Forelimb muscle (tissue), 1 donor: ENCODE measurements around the gene USP44. TPM values are rescaled to one million over a fixed set of nuclear protein-coding genes. Genes with fewer than 3 reads are reported as not detected.
A peak's percentile ranks its signal among the peaks of the same experiment; 100 is the strongest.
"Not testable (repeated sequence)": the region's sequence is repeated elsewhere in the genome, so short reads cannot be mapped to it uniquely, and the experiment has no call there.

Experiments
- DNase-seq: peaks from one replicate; pipeline ENCODE4 v3.0.0-alpha.2; 2013; ENCODE audit warnings: low read depth
- polyA plus RNA-seq: library from polyadenylated mRNA; unstranded; fragments of 120-200 nt; gene quantifications from one replicate; pipeline ENCODE4 v1.2.1, GENCODE V29; 2013; ENCODE audit not compliant: insufficient read length

Gene USP44
- polyA plus RNA-seq, 1 donor = 1.00 TPM

DNA sequence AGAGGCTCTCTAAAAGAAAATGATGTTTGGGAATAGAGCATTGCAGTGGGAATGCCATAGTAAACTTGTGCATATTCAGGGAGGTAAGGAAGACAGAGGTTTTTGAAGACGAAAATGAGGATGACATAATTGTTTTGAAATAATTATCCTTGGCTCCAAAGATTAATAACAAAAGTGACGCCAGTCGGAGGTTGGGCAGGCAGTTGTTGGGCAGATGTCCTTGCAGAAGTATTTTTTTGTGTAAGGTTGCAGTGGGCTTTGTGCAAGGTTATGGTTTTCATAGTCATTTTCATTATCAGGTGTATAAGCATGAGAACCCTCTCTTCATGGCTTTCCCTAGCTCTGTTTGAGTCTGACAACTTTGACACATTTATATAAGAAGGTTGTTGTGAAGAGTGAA is 42.0 kb downstream of the USP44 start:
- no peak for DNase-seq

DNA sequence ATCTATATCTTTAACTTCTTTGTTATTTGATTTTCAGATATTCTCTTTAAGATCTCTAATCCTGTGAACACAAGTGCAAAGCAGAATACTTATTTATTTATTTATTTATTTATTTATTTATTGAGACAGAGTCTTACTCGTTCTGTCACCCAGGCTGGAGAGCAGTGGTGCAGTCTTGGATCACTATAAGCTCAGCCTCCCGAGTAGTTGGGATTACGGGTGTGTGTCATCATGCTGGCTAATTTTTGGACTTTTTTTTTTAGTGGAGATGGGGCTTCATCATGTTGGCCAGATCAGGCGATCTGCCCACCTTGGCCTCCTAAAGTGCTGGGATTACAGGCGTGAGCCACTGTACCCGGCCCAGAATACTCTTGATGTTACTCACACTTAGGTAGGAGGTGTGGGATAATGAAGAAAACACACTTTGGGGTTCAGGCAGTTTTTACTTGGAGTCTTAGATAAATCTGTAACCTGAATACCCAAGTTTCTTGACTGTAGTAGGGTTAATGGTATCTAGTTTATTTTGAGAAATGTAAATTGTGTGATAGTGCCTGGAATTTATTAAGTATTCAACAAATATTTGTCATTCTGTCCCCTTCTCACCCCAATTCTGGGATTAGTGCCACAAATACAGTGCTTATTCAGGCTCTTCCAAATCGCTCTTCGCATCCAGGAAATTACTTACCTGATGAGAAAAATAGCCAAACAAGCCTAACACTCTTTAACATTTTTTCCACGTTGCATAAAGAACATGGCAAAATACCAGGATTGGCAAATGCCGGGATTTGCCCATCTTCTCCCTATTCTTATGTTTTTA is 44.4 kb downstream of the USP44 start:
- no peak for DNase-seq

DNA sequence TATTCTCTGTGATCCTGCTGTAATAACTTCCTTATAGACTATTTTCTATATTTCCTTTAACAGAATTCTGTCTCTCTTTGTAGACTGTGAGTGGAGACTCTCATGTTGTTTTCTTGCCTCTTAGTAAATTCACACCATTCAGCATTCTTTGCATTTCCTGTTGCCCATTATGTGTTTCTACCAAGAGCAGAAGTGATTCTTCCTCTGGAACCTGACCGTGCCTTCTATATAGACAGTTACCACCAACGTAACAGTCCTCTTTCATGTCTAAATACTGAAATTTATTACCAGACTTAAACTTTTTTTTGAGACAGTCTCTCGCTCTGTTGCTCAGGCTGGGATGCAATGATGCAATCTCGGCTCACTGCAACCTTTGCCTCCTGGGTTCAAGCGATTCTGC is 46.2 kb downstream of the USP44 start:
- no peak for DNase-seq

DNA sequence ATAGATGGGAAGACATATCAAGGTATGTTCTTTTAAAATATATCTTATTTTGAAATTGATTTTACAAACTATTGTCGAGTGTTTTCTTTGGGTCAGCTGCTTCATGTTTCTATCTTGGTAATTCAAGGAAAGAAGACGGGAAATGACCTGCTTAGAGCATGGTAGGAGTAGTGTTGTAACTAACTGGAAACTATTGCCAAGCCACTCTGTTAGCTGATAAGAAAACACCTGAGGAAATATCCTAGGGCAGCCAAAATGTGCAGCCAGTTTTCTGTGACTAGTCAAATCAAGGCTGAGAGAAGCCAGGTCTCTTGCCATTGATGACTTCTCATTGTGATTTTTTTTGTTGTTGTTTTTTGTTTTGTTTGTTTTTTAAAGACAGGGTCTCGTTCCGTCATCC is 47.1 kb downstream of the USP44 start:
- DNase-seq = no peak

DNA sequence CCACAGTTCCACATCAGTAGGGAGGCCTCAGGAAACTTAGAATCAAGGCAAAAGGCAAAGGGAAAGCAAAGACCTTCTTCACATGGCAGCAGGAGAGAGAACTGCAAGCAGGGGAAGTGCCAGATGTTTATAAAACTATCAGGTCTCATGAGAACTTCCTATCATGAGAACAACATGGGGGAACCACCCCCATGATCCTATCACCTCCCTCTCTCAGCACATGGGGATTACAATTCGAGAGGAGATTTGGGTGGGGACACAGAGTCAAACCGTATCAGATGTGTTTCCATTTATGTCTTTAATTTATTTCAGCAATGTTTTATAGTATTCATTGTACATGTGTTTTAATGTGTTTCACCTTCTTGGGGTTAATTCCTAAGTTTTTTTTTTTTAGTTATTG is 51.5 kb downstream of the USP44 start:
- DNase-seq = no peak

DNA sequence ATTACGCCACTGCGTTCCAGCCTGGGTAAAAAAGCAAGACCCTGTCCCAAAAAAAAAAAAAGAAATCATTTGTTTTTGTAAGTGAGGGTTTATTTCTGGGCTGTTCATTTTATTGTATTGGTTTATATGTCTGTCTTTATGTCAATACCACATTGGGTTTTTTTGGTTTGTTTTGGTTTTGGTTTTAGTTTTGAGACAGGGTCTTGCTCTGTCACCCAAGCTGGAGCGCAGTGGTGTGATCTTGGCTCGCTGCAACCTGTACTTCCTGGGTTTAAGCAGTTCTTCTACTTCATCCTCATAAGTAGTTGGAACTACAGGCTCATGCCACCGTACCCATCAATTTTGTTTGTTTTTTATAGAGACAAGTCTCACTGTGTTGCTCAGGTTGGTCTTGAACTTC is 52.3 kb downstream of the USP44 start:
- DNase-seq = no peak

DNA sequence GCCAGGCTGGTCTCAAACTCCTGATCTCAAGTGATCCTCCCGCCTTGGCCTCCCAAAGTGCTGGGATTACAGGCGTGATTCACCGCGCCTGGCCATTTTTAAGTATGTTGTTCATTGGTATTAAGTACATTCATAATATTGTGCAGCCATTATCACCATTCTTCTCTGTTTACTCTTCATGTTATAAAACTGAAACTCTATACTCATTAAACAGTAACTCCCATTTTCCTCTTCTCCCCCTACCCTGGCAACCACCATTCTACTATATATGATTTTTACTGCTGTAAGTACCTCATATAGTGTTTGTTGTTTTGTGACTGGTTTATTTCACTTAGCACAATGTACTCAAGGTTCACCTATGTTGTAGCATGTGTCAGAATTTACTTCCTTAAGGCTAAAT is 54.2 kb downstream of the USP44 start:
- no peak for DNase-seq

DNA sequence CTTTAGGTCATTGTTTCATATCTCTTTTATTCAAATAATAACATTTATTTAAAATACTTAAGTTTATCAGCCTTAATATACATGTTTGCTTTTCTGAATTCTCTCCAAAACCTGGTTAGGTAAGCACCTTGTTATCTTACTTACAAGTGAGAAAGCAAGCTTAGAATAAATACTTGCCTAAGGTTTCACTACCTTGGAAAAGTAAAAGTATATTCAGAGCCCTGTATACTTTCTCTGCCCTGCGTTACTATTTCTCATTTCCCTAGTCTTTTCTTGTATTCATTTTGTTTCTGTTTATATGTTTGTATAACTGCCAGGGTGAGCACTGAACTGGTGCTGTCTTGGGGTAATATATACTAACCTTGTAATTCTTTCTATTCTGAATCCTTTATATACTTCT is 55.8 kb downstream of the USP44 start:
- DNase-seq = no peak

DNA sequence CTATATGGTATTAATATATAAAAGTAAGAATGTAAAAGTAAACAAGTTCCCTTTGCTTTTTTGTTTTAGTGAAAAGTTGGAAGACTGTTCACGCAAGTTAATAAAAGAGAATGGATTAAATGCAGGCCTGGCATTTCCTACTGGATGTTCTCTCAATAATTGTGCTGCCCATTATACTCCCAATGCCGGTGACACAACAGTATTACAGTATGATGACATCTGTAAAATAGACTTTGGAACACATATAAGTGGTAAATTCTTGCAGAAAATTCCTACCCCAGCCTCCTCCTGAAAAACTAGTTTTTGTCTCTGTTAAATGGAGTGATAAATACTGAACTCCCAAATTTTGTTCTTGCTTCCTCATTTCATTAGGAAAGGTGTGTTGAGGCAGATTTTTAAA is 56.4 kb downstream of the USP44 start:
- DNase-seq = no peak

DNA sequence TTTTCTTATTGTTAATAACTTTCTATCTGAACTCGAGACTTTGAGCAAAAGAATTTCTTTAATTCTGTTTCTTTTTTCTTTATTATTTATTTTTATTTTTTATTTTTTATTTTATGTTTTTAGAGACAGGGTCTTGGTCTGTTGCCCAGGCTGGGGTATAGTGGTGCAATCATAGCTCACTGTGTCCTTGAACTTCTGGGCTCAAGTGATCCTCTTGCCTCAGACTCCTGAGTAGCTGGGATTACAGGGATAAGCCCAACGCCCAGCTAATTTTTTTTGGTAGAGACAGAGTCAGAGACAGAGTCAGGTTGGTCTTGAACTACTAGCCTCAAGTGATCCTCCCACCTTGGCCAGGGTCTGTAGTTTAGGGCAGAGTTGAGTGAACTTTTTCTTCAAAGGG is 58.8 kb downstream of the USP44 start:
- DNase-seq = no peak

DNA sequence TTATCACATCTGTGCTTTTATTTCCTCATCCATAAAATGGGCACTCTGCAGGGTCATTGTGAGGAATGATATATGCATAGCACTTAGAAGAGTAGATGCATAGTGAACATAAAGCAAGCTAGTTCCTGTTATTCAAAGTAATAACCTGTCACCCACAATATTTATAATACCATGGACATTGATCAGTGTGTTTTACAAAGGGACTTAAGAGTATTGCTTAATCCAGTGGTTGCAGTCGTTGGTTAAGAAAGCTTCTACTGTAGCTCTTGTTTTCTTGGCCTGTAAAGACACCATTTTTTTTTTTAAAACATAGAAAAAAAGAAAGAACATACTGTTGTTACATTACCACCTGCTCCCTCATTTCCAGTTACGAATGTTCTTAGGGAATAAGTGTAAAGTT is 64.3 kb downstream of the USP44 start:
- DNase-seq = no peak

DNA sequence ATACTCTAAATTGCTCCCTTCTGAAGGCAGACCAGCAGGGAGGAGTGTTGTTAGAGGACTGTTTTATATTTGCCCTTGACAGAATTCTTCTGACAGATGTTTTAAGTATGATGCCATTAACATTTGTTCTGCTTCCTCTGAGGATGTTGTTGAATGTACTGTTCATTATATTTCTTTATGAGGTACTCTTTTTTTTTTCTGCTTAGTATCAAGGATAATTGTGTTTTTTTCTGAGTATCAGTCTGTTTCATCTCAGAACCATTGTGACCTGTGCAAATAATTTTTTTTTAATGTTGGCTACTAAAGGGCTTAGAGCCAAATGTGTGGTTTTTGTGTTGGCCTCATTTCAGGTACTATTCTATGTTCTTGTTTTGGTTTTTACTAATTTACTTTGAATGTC is 66.8 kb downstream of the USP44 start:
- DNase-seq = no peak

DNA sequence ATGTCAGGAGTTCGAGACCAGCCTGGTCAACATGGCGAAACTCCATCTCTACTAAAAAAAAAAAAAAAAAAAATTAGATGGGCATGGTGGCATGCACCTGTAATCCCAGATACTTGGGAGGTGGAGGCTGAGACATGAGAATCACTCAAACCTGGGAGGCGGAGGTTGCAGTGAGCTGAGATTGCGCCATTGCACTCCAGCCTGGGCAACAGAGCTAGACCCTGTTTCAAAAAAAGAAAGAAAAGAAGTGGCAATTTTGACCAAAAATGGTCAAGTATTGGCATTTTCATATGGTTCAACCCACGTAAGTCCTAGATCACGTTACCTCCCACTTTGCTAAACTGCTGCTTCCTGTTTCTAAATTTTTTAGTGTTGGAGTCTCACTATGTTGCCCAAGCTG is 68.7 kb downstream of the USP44 start:
- not testable (repeated sequence) for DNase-seq

DNA sequence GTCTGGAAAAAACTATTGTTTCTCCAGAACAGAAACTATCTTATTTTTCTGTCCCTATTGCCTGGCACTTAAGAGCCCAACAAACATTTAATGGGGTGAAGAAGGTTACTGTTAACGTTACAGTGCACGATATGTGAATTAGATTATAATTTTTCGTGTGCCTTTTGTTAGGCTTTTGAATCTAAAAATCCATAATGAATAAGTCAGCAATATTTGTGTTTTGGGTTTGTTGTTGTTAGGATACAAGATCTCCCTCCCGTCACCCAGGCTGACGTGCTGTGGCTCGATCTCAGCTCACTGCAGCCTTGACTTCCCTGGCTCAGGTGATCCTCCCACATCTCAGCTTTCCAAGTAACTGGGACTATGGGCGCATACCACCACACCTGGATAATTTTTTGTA is 69.4 kb downstream of the USP44 start:
- no peak for DNase-seq

DNA sequence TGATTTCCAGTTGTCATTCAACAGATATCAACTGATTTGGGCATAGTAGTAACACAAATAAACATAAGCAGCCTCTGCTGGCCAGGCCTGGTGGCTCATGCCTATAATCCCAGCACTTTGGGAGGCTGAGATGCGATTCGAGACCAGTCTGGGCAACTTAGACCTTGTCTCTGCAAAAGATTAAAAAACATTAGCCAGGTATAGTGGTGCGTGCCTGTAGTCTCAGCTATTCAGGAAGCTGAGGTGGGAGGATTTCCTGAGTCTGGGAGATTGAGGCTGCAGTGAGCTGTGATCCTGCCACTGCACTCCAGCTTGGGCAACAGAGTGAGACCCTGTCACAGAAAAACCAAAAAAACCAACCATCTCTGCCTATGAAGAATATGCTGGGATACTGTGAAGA is 70.2 kb downstream of the USP44 start:
- DNase-seq = no peak

DNA sequence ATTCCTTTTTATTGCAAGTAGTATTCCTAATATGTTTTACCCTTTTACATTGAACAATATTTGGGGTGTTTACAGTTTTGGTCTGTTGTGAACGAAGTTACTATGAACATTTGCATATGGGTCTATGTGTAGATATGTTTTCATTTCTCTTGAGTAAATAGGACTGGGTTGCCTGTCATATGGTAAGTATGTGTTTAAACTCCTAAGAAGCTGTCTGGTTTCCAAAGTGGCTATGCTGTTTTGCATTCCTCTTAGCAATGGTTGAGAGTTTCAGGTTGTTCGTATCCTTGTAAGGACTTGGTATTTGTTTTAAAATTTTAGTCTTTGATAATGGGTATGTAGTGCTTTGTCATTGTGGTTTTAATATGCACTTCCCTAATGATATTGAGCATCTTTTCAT is 71.0 kb downstream of the USP44 start:
- no peak for DNase-seq

DNA sequence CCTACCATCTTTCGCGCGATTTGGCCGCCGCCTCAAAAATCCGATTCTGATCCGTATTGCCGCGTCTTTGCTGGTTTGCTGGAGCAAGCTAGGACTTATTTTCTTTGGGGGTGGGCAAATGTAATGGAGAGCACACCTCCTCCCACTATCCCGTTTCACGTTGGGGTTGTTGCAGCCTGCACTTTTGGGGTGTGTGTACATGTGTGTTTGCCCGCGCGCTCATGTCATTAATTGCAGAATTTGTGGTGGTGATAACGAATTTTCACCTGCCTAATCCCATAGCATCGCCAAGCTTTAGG is 76.7 kb downstream of the USP44 start:
- DNase-seq = no peak

DNA sequence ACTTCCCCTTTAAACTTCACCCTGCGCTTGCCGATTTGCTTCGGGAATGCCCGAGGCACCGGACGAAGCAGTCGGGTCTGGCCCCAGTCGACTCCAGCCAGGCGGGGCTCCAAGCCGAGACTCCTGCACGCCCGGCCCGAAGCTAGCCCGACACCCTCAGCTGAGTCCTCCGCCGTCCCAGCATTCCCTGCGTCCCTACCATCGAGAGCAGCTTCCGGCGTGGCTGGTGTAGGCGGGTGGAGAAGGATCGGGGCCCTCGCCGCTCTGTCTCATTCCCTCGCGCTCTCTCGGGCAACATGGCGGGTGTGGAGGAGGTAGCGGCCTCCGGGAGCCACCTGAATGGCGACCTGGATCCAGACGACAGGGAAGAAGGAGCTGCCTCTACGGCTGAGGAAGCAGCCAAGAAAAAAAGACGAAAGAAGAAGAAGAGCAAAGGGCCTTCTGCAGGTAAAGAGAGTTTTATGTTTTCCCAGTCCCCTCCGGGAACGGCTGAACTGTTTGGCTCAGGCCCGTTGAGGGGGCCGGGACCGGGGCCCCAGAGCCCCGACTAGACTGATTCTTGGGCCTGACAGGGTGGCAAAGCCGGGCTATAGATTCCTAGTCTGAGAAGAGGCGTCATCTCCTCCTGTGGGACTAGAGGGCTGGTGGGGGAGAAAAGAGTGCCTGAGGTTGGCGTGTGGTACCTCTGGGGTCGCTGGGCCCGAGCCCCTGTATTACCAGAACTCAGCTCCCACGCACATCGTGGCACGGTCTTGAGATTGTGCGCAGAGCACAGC is 77.2 kb downstream of the USP44 start, which contains the start of gene METAP2:
TSS of gene METAP2 (plus strand) at position 269 of the 776 bp plus-strand sequence. CDS start at position 297, 28 bp downstream.
- DNase-seq = peak; percentile 86

DNA sequence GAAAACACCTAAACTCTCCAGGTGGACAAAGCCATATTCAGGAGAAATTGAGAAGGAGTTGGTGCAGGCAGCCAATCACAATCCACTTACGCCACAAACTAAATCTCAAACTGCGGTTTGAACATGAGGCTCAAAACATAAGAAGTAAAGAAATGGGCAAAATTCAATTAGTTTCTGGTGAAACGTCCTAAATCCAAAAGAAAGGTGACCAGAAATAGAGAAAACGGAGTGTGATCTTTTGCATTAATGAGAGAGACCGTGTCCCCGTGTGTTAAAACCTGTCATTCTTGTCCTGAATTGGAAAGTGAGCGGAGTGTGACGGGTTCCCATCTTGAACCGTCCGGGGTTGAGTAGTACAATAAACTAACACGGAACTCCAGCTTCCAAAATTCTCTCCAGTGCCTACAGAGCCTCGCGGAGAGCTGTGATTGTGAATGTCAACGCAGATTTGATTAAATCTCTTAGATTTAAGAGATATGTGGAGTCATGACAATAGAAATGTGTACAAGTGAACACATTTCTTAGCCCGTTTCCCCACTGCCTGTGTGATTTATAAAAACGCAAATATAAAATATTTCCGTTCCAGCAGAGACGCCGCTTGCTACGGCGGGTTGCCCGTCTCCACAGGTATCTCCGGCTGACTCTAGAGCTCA is 77.9 kb downstream of the USP44 start:
- peak; percentile 35 for DNase-seq

DNA sequence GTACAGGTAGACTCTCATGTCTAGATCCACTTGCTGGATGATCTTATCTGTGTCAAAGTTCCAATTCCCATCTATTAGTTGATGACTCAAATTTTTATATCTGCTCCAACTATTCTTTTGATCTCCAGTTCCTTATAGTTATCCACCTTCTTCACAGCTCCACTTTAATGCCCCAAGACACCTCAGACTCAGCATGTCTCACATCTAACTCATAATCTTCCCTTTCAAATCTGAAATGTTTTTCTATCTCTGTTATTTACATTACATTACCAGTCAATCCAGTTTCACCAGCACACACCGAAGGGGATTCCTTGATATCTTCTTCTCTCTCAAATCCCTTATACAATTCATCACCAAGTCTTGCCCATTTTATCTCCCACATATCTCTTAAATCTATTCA is 81.0 kb downstream of the USP44 start:
- DNase-seq = no peak
